Activated CD4-positive, alpha-beta T cell treated with anti-CD3 and anti-CD28 coated beads for 36 hours (primary cell): ENCODE measurements around the gene CLPTM1L. TPM values are rescaled to one million over a fixed set of nuclear protein-coding genes. Genes with fewer than 3 reads are reported as not detected.
"Not testable (repeated sequence)": the region's sequence is repeated elsewhere in the genome, so short reads cannot be mapped to it uniquely, and the experiment has no call there.

Experiments
- ATAC-seq: fragments of 200-7000 bp; cut with Tn5 transposase; one replicate; pipeline ENCODE4 v1.10.0; 2021; ENCODE audit warnings: mild to moderate bottlenecking, moderate library complexity
- CTCF ChIA-PET: fragments of 350-600 bp; sonication (Branson Sonifier 250); formaldehyde crosslinking; loops from one replicate; lab custom pipeline; 2021; ENCODE audit warnings: antibody characterized with exemption; lab: Charles Lee
- POLR2A ChIA-PET: fragments of 350-600 bp; sonication (Branson Sonifier 250); formaldehyde crosslinking; loops from one replicate; lab custom pipeline; 2021; ENCODE audit warnings: antibody characterized with exemption, inconsistent platforms; lab: Charles Lee
- DNase-seq: peaks from one replicate; pipeline ENCODE4 v3.0.0-alpha.2; 2020
- H3K27ac Mint-ChIP-seq: one replicate; pipeline ENCODE4 v1.8.0; 2021; ENCODE audit warnings: mixed read lengths
- H3K27me3 Mint-ChIP-seq: one replicate; pipeline ENCODE4 v1.8.0; 2021; ENCODE audit warnings: mixed read lengths
- H3K36me3 Mint-ChIP-seq: one replicate; pipeline ENCODE4 v1.8.0; 2021; ENCODE audit warnings: low read depth, mixed read lengths
- H3K4me1 Mint-ChIP-seq: one replicate; pipeline ENCODE4 v1.8.0; 2021; ENCODE audit warnings: mixed read lengths
- H3K4me3 Mint-ChIP-seq: one replicate; pipeline ENCODE4 v1.8.0; 2021; ENCODE audit warnings: mild to moderate bottlenecking, moderate library complexity, mixed read lengths
- H3K9me3 Mint-ChIP-seq: one replicate; pipeline ENCODE4 v1.8.0; 2021; ENCODE audit warnings: low read depth, mixed read lengths
- intact Hi-C, 2 experiments: fragments of 100-400 bp; cut with DNase I in 1 of 2; cut with micrococcal nuclease in 1 of 2; formaldehyde crosslinking; loops; one replicate each; pipeline versions ENCODE4 v1.14.2 to v1.15.1; 2022 to 2024; cut with DNase I, micrococcal nuclease
- microRNA-seq: library from miRNA; unstranded; fragments of <30 nt; microRNA quantifications from one replicate; pipeline ENCODE4 v1.2.0, GENCODE V29; 2021; ENCODE audit warnings: borderline replicate concordance
- total RNA-seq, 2 experiments: library from RNA; stranded (reverse); gene quantifications; one replicate each; pipeline ENCODE4 v1.2.3, GENCODE V29; 2021

Gene CLPTM1L
- total RNA-seq, 2 experiments from 2014 or later, result 62.1 to 62.2 TPM

DNA sequence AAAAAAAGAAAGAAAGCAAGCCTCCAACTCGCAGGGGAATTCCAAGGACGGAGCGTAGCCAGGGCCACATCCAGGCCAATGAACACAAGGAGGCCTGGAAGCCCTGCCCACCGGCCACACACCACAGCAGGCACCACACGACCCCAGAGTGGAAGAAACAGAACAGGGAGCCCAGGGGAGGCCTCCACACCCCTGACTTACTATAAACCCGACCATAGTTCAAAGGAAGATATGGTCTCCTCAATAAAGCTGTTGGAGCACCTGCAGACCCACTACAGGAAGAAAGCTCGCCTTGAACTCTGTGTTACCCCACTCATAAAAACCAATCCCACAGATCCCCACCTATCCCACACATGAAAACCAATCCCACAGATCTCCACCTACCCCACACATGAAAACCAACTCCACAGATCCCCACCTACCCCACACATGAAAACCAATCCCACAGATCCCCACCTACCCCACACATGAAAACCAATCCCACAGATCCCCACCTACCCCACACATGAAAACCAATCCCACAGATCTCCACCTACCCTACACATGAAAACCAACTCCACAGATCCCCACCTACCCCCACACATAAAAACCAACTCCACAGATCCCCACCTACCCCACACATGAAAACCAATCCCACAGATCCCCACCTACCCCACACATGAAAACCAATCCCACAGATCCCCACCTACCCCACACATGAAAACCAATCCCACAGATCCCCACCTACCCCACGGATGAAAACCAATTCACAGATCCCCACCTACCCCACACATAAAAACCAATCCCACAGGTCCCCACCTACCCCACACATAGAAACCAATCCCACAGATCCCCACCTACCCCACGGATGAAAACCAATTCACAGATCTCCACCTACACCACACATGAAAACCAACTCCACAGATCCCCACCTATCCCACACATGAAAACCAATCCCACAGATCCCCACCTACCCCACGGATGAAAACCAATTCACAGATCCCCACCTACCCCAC, 69.2 kb downstream of the CLPTM1L start:
- POLR2A ChIA-PET, H3K4me1 Mint-ChIP-seq, H3K27me3 Mint-ChIP-seq, ATAC-seq, H3K4me3 Mint-ChIP-seq, intact Hi-C loops, H3K27ac Mint-ChIP-seq, H3K9me3 Mint-ChIP-seq, CTCF ChIA-PET, DNase-seq: not testable (repeated sequence)
- H3K36me3 Mint-ChIP-seq, result peaks cover 12% of the 10 kb centered on the region

DNA sequence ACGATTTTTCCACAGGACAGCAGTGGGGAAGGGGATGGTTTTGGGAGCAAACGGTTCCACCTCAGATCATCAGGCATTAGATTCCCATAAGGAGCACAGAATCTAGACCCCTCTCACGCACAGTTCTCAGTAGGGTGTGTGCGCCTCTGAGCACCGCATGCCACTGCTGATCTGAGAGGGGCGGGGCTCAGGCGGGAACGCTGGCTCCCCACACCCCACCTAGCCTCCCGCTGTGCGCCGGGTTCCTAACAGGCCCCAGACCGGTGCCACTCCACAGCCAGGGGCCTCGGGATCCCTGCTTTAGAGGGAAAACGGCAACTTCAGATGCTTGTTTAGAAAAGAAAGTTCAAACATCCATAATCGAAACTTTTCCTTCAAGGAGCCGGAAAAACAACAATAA, 70.4 kb downstream of the CLPTM1L start:
- Mint-ChIP-seq H3K27ac (no peak overlapping the region), H3K4me1 (no peaks in the 10 kb centered on the region), H3K36me3 (peaks cover 16% of the 10 kb centered on the region), H3K9me3 (no peaks in the 10 kb centered on the region), H3K27me3 (no peaks in the 10 kb centered on the region), H3K4me3 (no peak overlapping the region)
- ChIA-PET POLR2A (no interaction called here), CTCF (no interaction called here)
- DNase-seq (no peak), ATAC-seq (no peak)
- intact Hi-C loops, result no loop called here

DNA sequence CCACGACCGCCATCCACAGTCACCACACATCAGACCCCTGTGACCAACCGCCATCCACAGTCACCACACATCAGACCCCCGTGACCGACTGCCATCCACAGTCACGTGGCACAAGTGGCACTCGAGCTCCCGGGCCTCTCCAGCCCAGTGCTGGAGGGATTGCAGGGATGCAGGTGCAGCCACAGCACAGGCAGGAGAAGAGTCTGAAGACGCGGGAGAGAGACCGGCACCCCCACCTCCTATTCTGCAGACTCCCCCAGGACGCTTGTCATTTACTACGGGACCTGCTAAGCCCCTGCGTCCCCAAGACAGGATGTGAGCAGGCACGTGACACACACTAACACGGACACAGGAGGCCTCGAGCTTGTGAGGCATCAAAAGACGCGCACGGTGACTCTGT, 71.2 kb downstream of the CLPTM1L start:
- H3K27ac Mint-ChIP-seq, result no peak overlapping the region
- peaks cover 15% of the 10 kb centered on the region for H3K36me3 Mint-ChIP-seq

DNA sequence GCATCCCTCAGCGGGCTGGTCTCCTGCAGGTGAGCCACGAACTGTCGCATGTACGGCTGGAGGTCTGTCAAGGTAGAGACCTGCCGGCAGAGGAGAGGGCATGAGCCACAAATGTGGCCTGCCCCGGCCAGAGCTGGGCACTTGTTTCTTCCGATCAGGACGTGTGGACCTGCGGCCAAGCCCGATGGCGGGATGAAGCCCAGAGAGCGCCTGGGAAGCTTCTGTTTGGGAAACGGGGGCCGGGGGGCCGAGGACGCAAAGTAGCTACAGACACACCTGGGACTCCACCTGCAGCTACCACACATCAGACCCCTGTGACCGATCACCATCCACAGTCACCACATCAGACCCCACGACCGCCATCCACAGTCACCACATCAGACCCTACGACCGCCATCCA, 72.7 kb downstream of the CLPTM1L start:
- POLR2A ChIA-PET, result no interaction called here
- ATAC-seq (no peak), DNase-seq (no peak)
- no peak overlapping the region for H3K4me3 Mint-ChIP-seq
- H3K27ac Mint-ChIP-seq, result no peak overlapping the region
- peaks cover 11% of the 10 kb centered on the region for H3K4me1 Mint-ChIP-seq
- H3K36me3 Mint-ChIP-seq, result peaks cover 16% of the 10 kb centered on the region
- no peaks in the 10 kb centered on the region for H3K27me3 Mint-ChIP-seq
- intact Hi-C loops, result no loop called here
- H3K9me3 Mint-ChIP-seq, result no peaks in the 10 kb centered on the region
- CTCF ChIA-PET, result no interaction called here

More for the DNA sequence above, 71.2 kb downstream of the CLPTM1L start:
- POLR2A ChIA-PET, result no interaction called here
- intact Hi-C loops, result no loop called here
- CTCF ChIA-PET, result no interaction called here
- Mint-ChIP-seq H3K4me3 (no peak overlapping the region), H3K4me1 (peaks cover 5% of the 10 kb centered on the region), H3K27me3 (no peaks in the 10 kb centered on the region), H3K9me3 (no peaks in the 10 kb centered on the region)
- DNase-seq, result no peak
- ATAC-seq, result no peak

DNA sequence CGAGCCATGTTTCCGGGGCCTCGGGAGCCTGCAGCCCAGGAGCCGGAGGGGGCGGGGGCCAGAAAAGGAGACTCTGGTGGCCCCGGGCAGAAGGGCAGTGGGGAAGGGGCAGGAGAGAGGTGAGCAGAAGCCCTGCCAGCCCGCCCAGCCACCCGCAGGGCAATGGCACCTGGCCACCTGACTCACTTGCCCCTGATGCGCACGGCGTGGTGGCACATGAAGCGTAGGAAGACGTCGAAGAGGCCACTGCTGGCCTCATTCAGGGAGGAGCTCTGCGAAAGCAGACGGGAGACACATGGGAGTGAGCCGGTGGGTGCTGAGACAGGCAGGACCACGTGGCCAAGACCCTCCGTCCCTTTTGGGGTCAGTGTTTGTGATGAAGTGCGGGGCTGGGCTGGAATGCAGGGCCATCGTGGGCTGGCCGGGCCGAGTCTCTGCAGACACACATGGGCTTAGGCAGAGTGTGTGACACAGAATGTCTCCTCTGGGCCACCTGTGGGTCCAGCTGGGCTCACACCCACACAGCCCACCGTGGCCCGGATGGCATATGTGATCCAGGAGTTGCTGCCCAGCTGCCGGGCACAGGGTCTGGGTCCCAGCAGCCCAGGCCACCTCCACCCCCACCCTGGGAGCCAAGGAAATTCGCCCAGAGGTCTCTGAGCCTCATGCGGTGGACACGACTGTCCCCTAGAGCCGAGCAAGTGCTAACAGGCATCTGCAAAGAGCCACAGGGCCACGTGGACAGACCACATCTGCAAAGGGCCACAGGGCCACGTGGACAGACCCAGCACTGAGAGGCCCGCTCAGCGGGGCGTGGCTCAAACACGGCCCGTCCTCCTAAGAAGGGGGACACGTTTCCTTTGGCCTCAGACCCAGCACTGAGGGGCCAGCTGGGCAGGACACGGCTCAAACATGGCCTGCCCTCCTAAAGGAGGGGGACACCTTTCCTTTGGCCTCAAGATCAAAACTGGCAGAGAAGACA, 73.7 kb downstream of the CLPTM1L start:
- no peak for DNase-seq
- no peak overlapping the region for H3K4me3 Mint-ChIP-seq
- ATAC-seq, result no peak
- CTCF ChIA-PET, result no interaction called here
- POLR2A ChIA-PET, result no interaction called here
- H3K27me3 Mint-ChIP-seq, result no peaks in the 10 kb centered on the region
- H3K9me3 Mint-ChIP-seq, result no peaks in the 10 kb centered on the region
- peaks cover 17% of the 10 kb centered on the region for H3K36me3 Mint-ChIP-seq
- H3K27ac Mint-ChIP-seq, result no peak overlapping the region
- intact Hi-C loops, result no loop called here
- H3K4me1 Mint-ChIP-seq, result peaks cover 11% of the 10 kb centered on the region

DNA sequence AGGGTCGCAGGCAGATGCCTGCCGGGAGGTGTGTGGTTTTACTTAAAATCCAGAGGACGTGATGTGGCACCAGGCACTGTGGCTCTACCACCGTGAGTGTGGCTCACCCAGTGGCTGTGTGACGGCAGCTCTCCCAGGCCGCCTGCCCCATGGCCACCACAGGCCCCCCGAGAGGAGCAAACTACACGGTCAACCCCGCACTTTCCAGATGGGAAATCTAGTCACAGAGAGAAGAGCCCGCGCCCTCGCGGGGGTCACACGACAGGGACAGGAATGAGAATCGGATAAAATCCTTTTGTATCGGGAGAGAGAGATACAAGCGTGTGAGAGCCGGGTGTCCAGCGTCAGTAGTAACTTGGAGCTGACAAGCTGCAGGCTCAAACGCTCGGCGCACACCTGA, 74.5 kb downstream of the CLPTM1L start:
- Mint-ChIP-seq H3K4me3 (no peak overlapping the region), H3K36me3 (peaks cover 17% of the 10 kb centered on the region), H3K27ac (no peak overlapping the region), H3K27me3 (no peaks in the 10 kb centered on the region), H3K4me1 (peaks cover 11% of the 10 kb centered on the region), H3K9me3 (no peaks in the 10 kb centered on the region)
- ChIA-PET POLR2A (no interaction called here), CTCF (no interaction called here)
- intact Hi-C loops, result no loop called here
- ATAC-seq, result no peak
- DNase-seq, result no peak

DNA sequence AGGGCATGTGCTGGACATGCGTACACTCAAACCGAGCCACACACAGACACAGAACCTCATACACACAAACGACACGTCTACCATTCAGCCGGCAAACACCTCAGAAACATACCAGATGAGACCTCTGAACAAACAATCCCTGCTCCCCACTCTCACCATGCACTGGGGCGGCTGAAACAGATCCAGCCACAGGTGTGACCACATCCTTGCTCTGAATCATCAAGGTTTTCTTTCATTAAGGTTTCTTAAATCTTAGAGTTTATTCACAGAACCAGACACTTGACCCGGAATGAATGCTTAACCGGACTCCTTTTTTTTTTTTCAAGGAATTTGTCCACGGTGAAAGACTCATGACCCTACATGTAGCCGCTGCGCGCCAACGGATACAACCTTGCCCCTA, 76.2 kb downstream of the CLPTM1L start:
- H3K4me3 Mint-ChIP-seq, result no peak overlapping the region
- intact Hi-C loops, result no loop called here
- DNase-seq (peak; percentile 66), ATAC-seq (peak; percentile 80)
- H3K27ac Mint-ChIP-seq, result no peak overlapping the region
- ChIA-PET CTCF (no interaction called here), POLR2A (no interaction called here)
- no peaks in the 10 kb centered on the region for H3K27me3 Mint-ChIP-seq
- no peaks in the 10 kb centered on the region for H3K9me3 Mint-ChIP-seq
- H3K36me3 Mint-ChIP-seq, result peaks cover 18% of the 10 kb centered on the region
- peaks cover 11% of the 10 kb centered on the region for H3K4me1 Mint-ChIP-seq

DNA sequence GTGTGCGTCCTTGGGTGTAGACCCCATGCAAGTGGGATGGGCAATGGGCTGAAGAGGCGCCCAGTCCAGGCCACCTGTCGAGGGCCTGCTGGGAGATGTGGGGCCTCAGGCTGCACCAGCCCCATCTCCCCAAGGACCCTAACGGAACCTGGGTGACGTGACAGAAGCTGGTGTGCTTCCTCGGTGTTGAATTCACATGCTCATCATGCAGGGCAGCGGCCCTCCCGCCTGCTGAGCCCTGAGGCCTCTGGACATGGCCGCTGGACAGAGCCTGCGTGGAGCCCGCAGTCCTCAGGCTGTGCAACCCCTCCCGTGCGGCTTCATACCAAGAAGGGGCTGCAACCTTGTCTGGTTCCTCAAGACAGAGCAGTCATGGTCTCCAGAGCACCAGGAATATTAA, 76.8 kb downstream of the CLPTM1L start:
- peaks cover 11% of the 10 kb centered on the region for H3K4me1 Mint-ChIP-seq
- DNase-seq, result no peak
- POLR2A ChIA-PET, result interaction anchor here (0.6 kb wide), 1 partner anchor 24 kb away, joined by 3 read pairs; no protein-coding TSS in a partner anchor

More for the DNA sequence above, 76.8 kb downstream of the CLPTM1L start:
- Mint-ChIP-seq H3K4me3 (no peak overlapping the region), H3K9me3 (no peaks in the 10 kb centered on the region), H3K36me3 (peaks cover 18% of the 10 kb centered on the region), H3K27ac (no peak overlapping the region), H3K27me3 (no peaks in the 10 kb centered on the region)
- ATAC-seq, result no peak
- intact Hi-C loops, result no loop called here
- CTCF ChIA-PET, result no interaction called here

Small RNA genes within 50 kb of the gene (microRNA-seq; reads per million reads assigned to microRNA genes)
- not detected for gene MIR4457

Other genes with a start within 250 kb of the CLPTM1L start
- gene SLC12A7, start 233.0 kb downstream of the CLPTM1L start, total RNA-seq, result 10 to 100 TPM; 18.5 to 21.6 TPM
- gene SLC6A19, start 143.5 kb downstream of the CLPTM1L start, total RNA-seq, result not detected
- not detected for gene SLC6A18, start 119.7 kb downstream of the CLPTM1L start, total RNA-seq
- 10 to 100 TPM in 1 of 2 experiments, 1 to 10 TPM in 1; 8.5 to 11.9 TPM for gene TERT, start 50.0 kb downstream of the CLPTM1L start, total RNA-seq
- not detected for gene SLC6A3, start 100.3 kb upstream of the CLPTM1L start, total RNA-seq
- 10 to 100 TPM; 42.5 to 54.5 TPM for gene LPCAT1, start 178.9 kb upstream of the CLPTM1L start, total RNA-seq